NCI-H1105 treated with DMSO at 0.1 percent for 48 hours (cell line): ENCODE results near the gene RPUSD3.
A peak's percentile ranks its signal among the peaks of the same experiment; 100 is the strongest.
"Not testable (repeated sequence)": the region's sequence is repeated elsewhere in the genome, so short reads cannot be mapped to it uniquely, and the experiment has no call there.

Experiments
- DNase-seq: peaks from one replicate; lab custom pipeline; 2025; lab: John Stamatoyannopoulos, UW

RPUSD3 gene

GRCh38 chr3:9843715-9844438 lies at the start of gene RPUSD3:
RPUSD3 (minus strand) TSS chr3:9844008; CDS start chr3:9843990, 18 bp downstream.
- peak; percentile 73 for DNase-seq

GRCh38 chr3:9891072-9891622 lies 47.3 kb upstream of the RPUSD3 start:
- no peak for DNase-seq

GRCh38 chr3:9890249-9891071 lies 46.7 kb upstream of the RPUSD3 start, which contains the start of gene JAGN1:
JAGN1 (plus strand) TSS chr3:9890610; CDS start chr3:9890723, 113 bp downstream.
- DNase-seq, result peak; percentile 39

GRCh38 chr3:9889405-9889804 lies 45.6 kb upstream of the RPUSD3 start:
- no peak for DNase-seq

GRCh38 chr3:9888540-9888939 lies 44.7 kb upstream of the RPUSD3 start:
- DNase-seq, result no peak

GRCh38 chr3:9887480-9887879 lies 43.7 kb upstream of the RPUSD3 start:
- no peak for DNase-seq

- no peak for DNase-seq
These were observed 42.5 kb upstream of the RPUSD3 start for GRCh38 chr3:9886328-9886727.

- no peak for DNase-seq
These were observed 40.9 kb upstream of the RPUSD3 start for GRCh38 chr3:9884555-9885165.

GRCh38 chr3:9883706-9884554 lies 40.1 kb upstream of the RPUSD3 start:
- no peak for DNase-seq

GRCh38 chr3:9881441-9881840 lies 37.6 kb upstream of the RPUSD3 start:
- DNase-seq, result no peak

- DNase-seq, result no peak
These were observed 36.2 kb upstream of the RPUSD3 start, which contains the start of gene CIDEC for GRCh38 chr3:9879830-9880549. CIDEC (minus strand) TSS chr3:9880253; CDS start chr3:9878486, 1,767 bp downstream.

GRCh38 chr3:9878700-9879099 lies 34.9 kb upstream of the RPUSD3 start:
- no peak for DNase-seq

- DNase-seq, result no peak
These were observed 33.2 kb upstream of the RPUSD3 start for GRCh38 chr3:9876991-9877390.

GRCh38 chr3:9876255-9876654 lies 32.4 kb upstream of the RPUSD3 start:
- not testable (repeated sequence) for DNase-seq

GRCh38 chr3:9875448-9875847 lies 31.6 kb upstream of the RPUSD3 start:
- no peak for DNase-seq

GRCh38 chr3:9872067-9872466 lies 28.3 kb upstream of the RPUSD3 start:
- DNase-seq, result not testable (repeated sequence)

- DNase-seq, result no peak
These were observed 27.2 kb upstream of the RPUSD3 start for GRCh38 chr3:9870978-9871377.

- no peak for DNase-seq
These were observed 26.1 kb upstream of the RPUSD3 start for GRCh38 chr3:9869955-9870354.

GRCh38 chr3:9867106-9867505 lies 23.3 kb upstream of the RPUSD3 start:
- no peak for DNase-seq

GRCh38 chr3:9866639-9867038 lies 22.8 kb upstream of the RPUSD3 start:
- DNase-seq, result no peak
